NOMO-1 (cell line): ENCODE measurements around the gene GPR119.
"Not testable (repeated sequence)": the region's sequence is repeated elsewhere in the genome, so short reads cannot be mapped to it uniquely, and the experiment has no call there.

Experiments
- DNase-seq, 2 experiments: peaks; one replicate each; lab custom pipeline; 2025; ENCODE audit not compliant: unreplicated experiment in 2 of 2; lab: John Stamatoyannopoulos, UW

Gene GPR119

GRCh38 chrX:130385520-130385919, at the start of gene GPR119:
TSS of gene GPR119 (minus strand) at chrX:130385674. CDS start at chrX:130385447, 227 bp downstream.
- DNase-seq = no peak

DNA sequence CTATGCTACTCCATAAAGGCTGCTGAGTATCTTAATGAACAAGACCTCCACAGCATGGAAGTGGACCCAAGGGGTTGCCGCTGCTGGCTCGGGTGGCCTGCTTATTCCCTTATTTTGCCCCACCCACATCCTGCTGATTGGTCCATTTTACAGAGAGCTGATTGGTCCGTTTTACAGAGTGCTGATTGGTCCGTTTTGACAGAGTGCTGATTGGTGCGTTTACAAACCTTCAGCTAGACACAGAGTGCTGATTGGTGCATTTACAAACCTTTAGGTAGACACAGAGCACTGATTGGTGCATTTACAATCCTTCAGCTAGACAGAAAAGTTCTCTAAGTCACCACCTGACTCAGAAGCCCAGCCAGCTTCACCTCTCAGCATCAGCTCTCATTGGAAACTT, 43.8 kb upstream of the GPR119 start:
- DNase-seq = not testable (repeated sequence)

GRCh38 chrX:130426531-130426930, 41.1 kb upstream of the GPR119 start:
- no peak for DNase-seq

GRCh38 chrX:130419263-130419662, 33.8 kb upstream of the GPR119 start:
- DNase-seq = no peak

GRCh38 chrX:130418740-130419139, 33.3 kb upstream of the GPR119 start:
- DNase-seq = no peak

DNA sequence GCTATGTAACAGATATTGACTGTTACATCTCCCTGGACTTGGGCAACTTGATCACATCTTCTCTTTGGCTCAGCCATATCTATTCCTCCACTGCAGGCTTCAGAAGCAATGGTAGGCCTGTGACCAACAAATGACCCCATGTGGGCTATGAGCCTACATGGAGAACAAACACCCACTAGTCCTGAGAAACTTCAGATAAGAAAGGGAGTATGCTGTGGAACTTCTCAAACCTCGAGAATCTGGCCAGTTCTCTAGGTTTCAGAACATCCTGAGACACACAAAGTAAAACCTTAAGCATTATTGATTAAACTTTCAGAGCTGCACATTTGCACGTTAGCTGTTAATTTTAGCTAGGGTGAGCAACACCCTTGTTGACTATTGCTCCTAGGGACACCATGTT, 32.6 kb upstream of the GPR119 start:
- no peak for DNase-seq

- no peak for DNase-seq
Observed at GRCh38 chrX:130416785-130417184, 31.3 kb upstream of the GPR119 start.

DNA sequence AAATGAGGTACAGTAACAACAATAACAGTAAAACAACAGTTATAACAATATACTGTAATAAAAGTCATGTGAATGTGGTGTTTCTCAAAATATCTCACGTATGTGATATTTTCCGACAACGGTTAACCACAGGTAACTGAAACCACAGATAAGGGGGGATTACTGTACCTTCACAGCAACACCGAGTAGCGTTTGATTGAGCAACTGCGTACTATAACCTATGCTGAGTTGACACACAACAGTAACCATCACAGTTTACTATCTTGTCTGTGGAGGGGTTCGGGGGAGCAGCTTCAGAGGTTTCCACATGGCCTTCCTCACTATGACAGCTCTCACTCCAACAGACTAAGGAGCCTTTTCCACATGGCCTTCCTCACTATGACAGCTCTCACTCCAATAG, 29.7 kb upstream of the GPR119 start:
- no peak for DNase-seq

GRCh38 chrX:130414800-130415199, 29.3 kb upstream of the GPR119 start:
- no peak for DNase-seq

DNA sequence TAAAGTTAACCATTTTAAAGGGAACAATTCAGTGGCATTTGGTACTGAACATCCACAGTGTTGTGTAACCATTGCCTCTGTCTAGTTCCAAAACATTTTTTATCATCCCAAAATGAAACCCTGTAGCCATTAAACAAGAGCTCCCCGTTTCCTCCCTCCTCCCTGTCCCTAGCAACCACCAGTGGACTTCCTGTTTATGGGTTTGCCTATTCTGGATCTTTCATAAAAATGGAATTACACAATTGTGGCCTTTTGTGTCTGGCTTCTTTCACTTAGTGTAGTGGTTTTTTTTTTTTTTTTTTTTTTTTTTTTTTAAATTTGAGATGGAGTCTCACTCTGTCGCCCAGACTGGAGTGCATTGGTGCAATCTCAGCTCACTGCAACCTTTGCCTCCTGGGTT, 27.9 kb upstream of the GPR119 start:
- DNase-seq = no peak

- DNase-seq = no peak
Observed at GRCh38 chrX:130402208-130402684, 16.8 kb upstream of the GPR119 start.

DNA sequence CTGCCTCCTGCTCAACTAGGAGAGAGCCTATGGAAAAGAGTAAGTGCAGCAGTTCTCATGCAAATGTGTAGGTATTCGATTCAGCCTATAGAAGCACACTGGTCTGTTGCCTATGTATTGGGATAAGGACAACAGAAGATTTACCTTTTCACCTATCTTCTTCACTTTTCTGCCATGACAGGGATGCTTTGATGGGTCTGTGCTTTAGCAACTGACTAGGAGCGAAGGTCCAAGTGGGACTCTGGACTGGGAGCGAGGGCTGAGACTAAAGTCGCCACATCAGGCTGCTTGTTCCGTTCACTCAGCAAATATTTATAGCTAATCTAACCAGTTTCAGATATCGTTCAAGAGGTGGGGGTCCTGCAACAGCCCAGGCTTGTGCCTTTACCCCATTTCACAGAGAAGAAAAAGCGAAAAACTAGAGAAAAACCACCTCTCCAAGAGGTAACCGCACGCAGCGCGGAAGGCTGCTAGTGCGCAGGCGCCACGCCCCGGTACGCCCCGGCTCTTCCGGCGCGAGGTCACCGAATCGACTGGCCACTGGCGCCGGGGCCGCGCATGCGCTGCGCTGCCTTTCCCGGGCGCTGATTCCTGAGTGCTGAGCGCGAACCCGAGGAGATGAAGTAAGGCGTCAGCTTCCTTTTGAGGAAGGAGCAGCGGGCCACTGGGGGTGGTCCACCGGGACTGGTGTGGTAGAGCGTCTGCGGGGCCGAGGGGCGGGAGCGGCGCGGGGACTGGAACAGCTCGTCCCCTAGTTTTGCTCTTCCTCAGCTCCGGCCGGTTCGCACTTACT, 16.1 kb upstream of the GPR119 start, which contains the start of gene RBMX2:
RBMX2 (plus strand) TSS at position 573 of the 793 bp plus-strand sequence; CDS start at position 619, 46 bp downstream.
- DNase-seq = peak; percentile 38 to 75

DNA sequence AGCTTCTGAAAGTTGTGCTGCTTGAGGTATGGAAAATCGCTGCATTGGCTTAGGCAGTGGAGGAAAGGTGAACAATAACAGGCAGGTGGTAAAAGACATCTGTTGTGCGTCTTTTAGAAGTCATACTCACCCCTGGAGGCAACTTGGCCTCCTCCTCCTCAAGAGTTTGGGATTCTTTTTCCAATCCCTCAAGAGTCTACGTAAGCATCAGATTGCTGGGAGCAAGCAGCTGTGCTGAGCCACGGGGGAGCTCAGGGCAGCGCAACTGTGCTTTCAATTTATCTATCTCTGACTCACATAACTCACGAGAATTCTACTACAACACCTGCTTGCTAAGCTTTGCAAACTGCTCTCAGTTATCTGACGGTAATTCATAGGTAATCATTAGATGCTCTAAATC, 9.9 kb upstream of the GPR119 start:
- DNase-seq = no peak

DNA sequence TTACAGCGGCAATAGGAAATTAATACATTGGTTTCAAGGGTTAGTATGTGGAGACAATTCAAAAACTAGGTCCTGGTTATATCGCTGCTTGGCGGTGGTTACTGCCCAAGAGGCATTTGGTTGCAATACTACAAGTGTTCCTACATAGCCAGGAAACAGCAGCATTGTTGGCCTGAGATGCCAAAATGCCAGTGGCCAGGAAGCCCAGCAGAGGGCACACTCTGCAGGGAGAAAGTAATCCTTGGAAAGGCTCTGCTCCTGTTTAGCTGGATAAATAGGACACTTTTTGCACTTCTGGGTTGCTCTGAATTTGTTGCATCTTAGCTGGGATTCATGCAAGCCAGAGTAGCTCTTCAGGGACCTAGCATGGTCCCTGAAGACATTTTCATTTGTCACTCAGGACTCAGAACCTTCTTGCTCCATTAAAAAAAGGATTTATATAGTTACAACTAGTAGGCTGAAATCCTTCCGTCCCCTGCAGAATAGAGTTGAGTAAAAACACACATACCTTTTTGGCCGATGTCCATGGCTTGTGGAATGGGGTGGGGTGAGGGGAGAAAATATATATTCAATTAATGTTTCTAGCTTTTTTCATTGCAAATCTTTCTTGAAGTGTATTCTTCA, 8.1 kb upstream of the GPR119 start:
- no peak for DNase-seq

- DNase-seq = no peak
Observed at GRCh38 chrX:130386408-130386808, 934 bp upstream of the GPR119 start.

GRCh38 chrX:130378024-130378669, 7.3 kb downstream of the GPR119 start:
- no peak for DNase-seq

DNA sequence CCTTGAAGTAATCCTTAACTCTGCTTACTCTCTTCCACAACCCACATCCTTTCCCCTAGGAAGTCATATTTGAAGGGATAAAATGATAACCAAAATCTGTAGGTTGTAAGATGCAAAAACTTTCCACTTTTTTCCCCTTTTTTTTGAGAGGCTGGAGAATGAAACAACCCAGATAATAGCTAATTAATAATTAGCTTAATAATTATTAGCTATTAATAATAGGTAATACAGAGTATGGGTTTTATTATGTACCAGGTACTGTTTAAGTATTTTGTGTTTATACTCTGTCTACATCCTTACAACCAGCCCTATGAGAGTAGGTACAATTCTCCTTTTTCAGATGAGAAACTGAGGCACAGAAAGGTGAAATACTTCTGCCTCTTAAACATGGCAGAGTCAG, 9.4 kb downstream of the GPR119 start:
- no peak for DNase-seq

- not testable (repeated sequence) for DNase-seq
Observed at GRCh38 chrX:130352050-130352449, 33.4 kb downstream of the GPR119 start.

DNA sequence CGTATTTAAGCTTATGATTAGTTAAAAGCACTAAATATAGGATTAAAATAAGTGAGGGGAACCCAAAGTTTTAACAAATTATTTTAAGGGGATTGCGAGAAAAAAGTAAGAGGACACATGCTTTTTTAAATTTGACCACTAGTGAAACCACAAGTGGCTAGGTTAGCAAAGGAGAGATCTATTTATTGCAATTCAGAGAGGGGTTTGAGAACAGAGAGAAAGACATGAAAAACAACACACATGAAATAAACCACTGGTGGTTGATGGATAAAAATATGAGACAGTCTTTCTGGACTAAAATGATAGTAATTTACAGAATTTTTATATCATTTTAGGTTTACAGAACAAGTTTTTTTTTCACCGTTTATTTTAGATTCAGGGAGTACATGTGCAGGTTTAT, 33.9 kb downstream of the GPR119 start:
- no peak for DNase-seq

DNA sequence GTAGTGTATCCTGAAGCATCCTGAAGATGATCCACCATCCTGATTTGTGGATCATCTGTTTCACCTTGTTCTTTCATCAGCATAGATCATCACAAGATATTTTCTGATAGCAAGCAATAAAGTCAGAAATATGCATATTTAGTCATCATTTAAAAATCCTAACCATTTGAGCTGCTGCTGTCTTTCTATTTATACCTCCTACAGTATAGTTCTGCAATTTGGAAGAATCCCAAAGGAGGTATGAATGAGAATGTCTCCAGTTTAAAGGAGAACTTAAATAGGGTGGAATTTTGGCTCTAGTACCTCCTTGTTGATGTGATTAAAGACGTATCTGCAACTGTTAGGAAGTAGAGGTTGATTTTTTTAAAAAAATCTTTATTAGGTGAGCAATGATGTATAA, 38.2 kb downstream of the GPR119 start:
- DNase-seq = no peak

- DNase-seq = no peak
Observed at GRCh38 chrX:130343411-130343810, 42.1 kb downstream of the GPR119 start.

DNA sequence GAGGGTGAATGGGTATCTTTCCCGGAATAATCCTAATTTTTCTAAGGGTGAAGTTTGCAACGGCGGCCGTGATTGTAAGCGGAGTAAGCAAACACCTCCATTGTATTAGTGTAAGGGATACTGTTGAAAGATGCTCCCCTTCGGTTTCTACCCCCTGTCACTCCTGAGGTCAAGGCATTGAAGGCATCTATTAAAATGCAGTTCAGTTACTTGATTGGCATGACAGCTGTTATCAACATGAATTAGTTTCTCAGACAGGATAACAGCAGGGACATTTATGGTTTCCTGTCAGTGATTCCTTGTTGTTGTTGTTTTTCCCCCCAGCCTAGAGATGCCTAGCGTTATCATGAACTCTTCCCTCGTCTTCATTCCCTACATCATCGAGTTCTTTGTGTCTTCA, 45.2 kb downstream of the GPR119 start:
- DNase-seq = no peak
